Mesendoderm (in vitro differentiated cells): Measurements from ENCODE around the gene IRF4.

ENCODE experiments used
- DNase-seq: peaks from one replicate; pipeline ENCODE4 v3.0.0; 2013
- H2AK5ac ChIP-seq: 2 replicates; pipeline ENCODE4 v1.6.1; 2013; ENCODE audit warnings: low read length, inconsistent platforms
- H2BK120ac ChIP-seq: 2 replicates; pipeline ENCODE4 v1.6.1; 2013; ENCODE audit warnings: low read depth, mild to moderate bottlenecking, low read length, moderate library complexity, mixed read lengths
- H2BK15ac ChIP-seq: replicated peaks from 2 replicates; pipeline ENCODE4 v1.6.1; 2013; ENCODE audit warnings: low read depth, mild to moderate bottlenecking, moderate library complexity
- H2BK5ac ChIP-seq: 2 replicates; pipeline ENCODE4 v1.6.1; 2013; ENCODE audit warnings: low read length, inconsistent platforms
- H3K18ac ChIP-seq: 2 replicates; pipeline ENCODE4 v1.6.1; 2013; ENCODE audit warnings: mild to moderate bottlenecking, low read length, mixed read lengths
- H3K23ac ChIP-seq: one replicate; pipeline ENCODE4 v1.6.1; 2013; ENCODE audit warnings: low read length
- H3K27ac ChIP-seq: 2 replicates; pipeline ENCODE4 v1.5.1; 2013; ENCODE audit warnings: low read depth, mild to moderate bottlenecking, inconsistent platforms, low read length, moderate library complexity
- H3K27me3 ChIP-seq: 2 replicates; pipeline ENCODE4 v1.6.1; 2013; ENCODE audit warnings: low read length, control low read depth, mild to moderate bottlenecking, inconsistent platforms; ENCODE audit not compliant: insufficient read depth, poor library complexity
- H3K36me3 ChIP-seq: 2 replicates; pipeline ENCODE4 v1.6.1; 2013; ENCODE audit warnings: low read length, inconsistent platforms; ENCODE audit not compliant: control insufficient read depth, insufficient read depth
- H3K4ac ChIP-seq: one replicate; pipeline ENCODE4 v1.6.1; 2013; ENCODE audit warnings: low read depth, mild to moderate bottlenecking, low read length, moderate library complexity
- H3K4me1 ChIP-seq: 2 replicates; pipeline ENCODE4 v1.6.1; 2013; ENCODE audit warnings: low read depth, low read length, inconsistent platforms; ENCODE audit not compliant: control insufficient read depth
- H3K4me2 ChIP-seq: 2 replicates; pipeline ENCODE4 v1.6.1; 2013; ENCODE audit warnings: low read length
- H3K4me3 ChIP-seq: 2 replicates; pipeline ENCODE4 v1.5.1; 2013; ENCODE audit warnings: mild to moderate bottlenecking, low read length
- H3K56ac ChIP-seq: one replicate; pipeline ENCODE4 v1.6.1; 2013; ENCODE audit warnings: low read length
- H3K79me1 ChIP-seq: 2 replicates; pipeline ENCODE4 v1.6.1; 2013; ENCODE audit warnings: low read length, inconsistent platforms
- H3K79me2 ChIP-seq: 2 replicates; pipeline ENCODE4 v1.6.1; 2013; ENCODE audit warnings: mild to moderate bottlenecking, low read length; ENCODE audit not compliant: control insufficient read depth, insufficient read depth
- H3K9ac ChIP-seq: 2 replicates; pipeline ENCODE4 v1.6.1; 2013; ENCODE audit warnings: low read length, inconsistent platforms
- H4K5ac ChIP-seq: one replicate; pipeline ENCODE4 v1.6.1; 2013; ENCODE audit warnings: low read length
- H4K8ac ChIP-seq: one replicate; pipeline ENCODE4 v1.6.1; 2013; ENCODE audit warnings: low read depth, mild to moderate bottlenecking, control low read depth, low read length, moderate library complexity
- WGBS: extraction: QIAGEN DNeasy Blood & Tissue Kit; methylation state at CpG from one replicate; pipeline ENCODE4 v1.1.7; 2013; ENCODE audit warnings: low lambda C conversion rate, missing lambda C conversion rate; ENCODE audit not compliant: insufficient coverage; ENCODE audit errors: extremely low coverage; 5-methylcytosine and 5-hydroxymethylcytosine counted together

Gene IRF4

GRCh38 chr6:451336-451735 lies 59.8 kb downstream of the IRF4 start:
- Histone ChIP-seq H3K27ac (no peak overlapping the region), H3K18ac (no peak overlapping the region), H3K79me1 (no peaks in the 10 kb centered on the region), H3K4me3 (no peak overlapping the region), H3K4me1 (no peaks in the 10 kb centered on the region), H3K4ac (no peak overlapping the region), H2BK5ac (no peak overlapping the region), H2BK15ac (no peak overlapping the region), H3K23ac (no peak overlapping the region), H3K9ac (no peak overlapping the region), H4K8ac (no peak overlapping the region), H3K36me3 (no peaks in the 10 kb centered on the region), H2AK5ac (no peak overlapping the region), H4K5ac (no peak overlapping the region), H2BK120ac (no peak overlapping the region), H3K4me2 (no peak overlapping the region), H3K27me3 (no peaks in the 10 kb centered on the region), H3K56ac (no peak overlapping the region), H3K79me2 (no peaks in the 10 kb centered on the region)
- DNase-seq, result no peak
- no CpG with 5 or more reads among the region's 12 CpGs for WGBS

DNA sequence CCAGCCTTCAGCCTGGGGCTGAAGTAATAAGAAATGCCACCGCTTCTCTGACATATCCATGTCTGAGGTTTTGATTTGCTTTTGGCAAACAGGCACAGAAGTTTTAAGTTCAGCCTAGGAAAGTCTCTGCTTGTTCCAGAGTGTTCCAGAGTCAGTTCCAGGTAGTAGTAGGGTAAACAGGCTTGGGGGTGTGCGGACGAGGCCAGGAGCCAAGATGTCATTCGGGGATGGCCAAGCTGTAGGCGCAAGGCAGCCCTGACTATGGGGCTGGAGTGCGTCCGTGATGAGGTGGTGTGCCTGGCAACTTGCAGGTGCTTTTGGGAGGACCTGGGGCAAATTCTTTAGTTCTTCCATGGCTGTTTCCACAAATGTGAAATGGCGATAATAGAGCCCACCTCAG lies 60.3 kb downstream of the IRF4 start:
- Histone ChIP-seq H3K27ac (no peak overlapping the region), H3K9ac (no peak overlapping the region), H3K27me3 (no peaks in the 10 kb centered on the region), H3K18ac (no peak overlapping the region), H3K36me3 (no peaks in the 10 kb centered on the region), H3K79me1 (no peaks in the 10 kb centered on the region), H3K4me2 (no peak overlapping the region), H3K23ac (no peak overlapping the region), H3K79me2 (no peaks in the 10 kb centered on the region), H2BK5ac (no peak overlapping the region), H3K4me3 (no peak overlapping the region), H4K8ac (no peak overlapping the region), H4K5ac (no peak overlapping the region), H3K4me1 (no peaks in the 10 kb centered on the region), H3K4ac (no peak overlapping the region), H2BK120ac (no peak overlapping the region), H2AK5ac (no peak overlapping the region), H2BK15ac (no peak overlapping the region), H3K56ac (no peak overlapping the region)
- no peak for DNase-seq
- WGBS, result no CpG with 5 or more reads among the region's 8 CpGs

- Histone ChIP-seq H3K23ac (no peak overlapping the region), H2BK120ac (no peak overlapping the region), H3K4me3 (no peak overlapping the region), H3K27ac (no peak overlapping the region), H3K4me2 (no peak overlapping the region), H3K79me2 (no peaks in the 10 kb centered on the region), H3K4ac (no peak overlapping the region), H3K27me3 (no peaks in the 10 kb centered on the region), H2AK5ac (no peak overlapping the region), H2BK5ac (no peak overlapping the region), H3K79me1 (no peaks in the 10 kb centered on the region), H3K18ac (no peak overlapping the region), H3K36me3 (no peaks in the 10 kb centered on the region), H3K9ac (no peak overlapping the region), H3K56ac (no peak overlapping the region), H4K5ac (no peak overlapping the region), H4K8ac (no peak overlapping the region), H2BK15ac (no peak overlapping the region), H3K4me1 (no peaks in the 10 kb centered on the region)
- WGBS, result no CpG with 5 or more reads among the region's 9 CpGs
- DNase-seq, result no peak
Measured at GRCh38 chr6:452301-453067, 60.9 kb downstream of the IRF4 start.

DNA sequence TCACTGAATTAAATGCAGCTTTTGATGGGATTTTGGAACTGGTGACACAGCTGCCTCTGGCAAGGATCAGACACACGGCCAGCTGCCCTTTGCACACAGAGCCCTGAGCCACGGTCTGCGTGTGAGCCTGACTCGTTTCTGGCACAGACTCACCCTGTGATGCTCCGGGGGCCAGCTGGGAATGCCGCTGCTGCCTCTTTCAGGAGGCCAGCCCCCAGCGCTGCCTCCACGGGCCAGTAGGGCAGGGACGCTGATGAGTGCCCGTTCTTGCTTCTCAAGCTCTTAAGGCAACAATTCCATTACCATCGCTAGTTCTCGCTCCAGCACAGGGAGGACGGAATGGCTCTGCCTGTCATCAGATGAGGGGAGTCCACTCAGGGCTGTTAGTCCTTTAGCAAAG lies 61.6 kb downstream of the IRF4 start:
- H3K4me3 ChIP-seq, result no peak overlapping the region
- H3K56ac ChIP-seq, result peak overlapping the region; percentile 25
- no peak overlapping the region for H3K23ac ChIP-seq
- H3K18ac ChIP-seq, result no peak overlapping the region
- no peak overlapping the region for H4K5ac ChIP-seq
- DNase-seq, result no peak
- H2BK120ac ChIP-seq, result no peak overlapping the region
- H3K9ac ChIP-seq, result no peak overlapping the region
- no peaks in the 10 kb centered on the region for H3K27me3 ChIP-seq
- H2AK5ac ChIP-seq, result no peak overlapping the region
- no peak overlapping the region for H2BK5ac ChIP-seq
- no peaks in the 10 kb centered on the region for H3K79me1 ChIP-seq
- no peak overlapping the region for H3K27ac ChIP-seq
- no CpG with 5 or more reads among the region's 13 CpGs for WGBS
- no peaks in the 10 kb centered on the region for H3K4me1 ChIP-seq
- H3K4me2 ChIP-seq, result no peak overlapping the region
- no peak overlapping the region for H4K8ac ChIP-seq
- no peak overlapping the region for H3K4ac ChIP-seq
- no peak overlapping the region for H2BK15ac ChIP-seq
- no peaks in the 10 kb centered on the region for H3K36me3 ChIP-seq
- H3K79me2 ChIP-seq, result no peaks in the 10 kb centered on the region

- Histone ChIP-seq H2BK15ac (no peak overlapping the region), H3K4me2 (no peak overlapping the region), H3K4ac (no peak overlapping the region), H2BK120ac (no peak overlapping the region), H2BK5ac (no peak overlapping the region), H3K56ac (no peak overlapping the region), H2AK5ac (no peak overlapping the region), H3K23ac (no peak overlapping the region), H3K36me3 (no peaks in the 10 kb centered on the region), H3K27me3 (no peaks in the 10 kb centered on the region), H3K79me1 (no peaks in the 10 kb centered on the region), H3K4me3 (no peak overlapping the region), H3K79me2 (no peaks in the 10 kb centered on the region), H4K8ac (no peak overlapping the region), H3K18ac (no peak overlapping the region), H3K9ac (no peak overlapping the region), H4K5ac (no peak overlapping the region), H3K4me1 (no peaks in the 10 kb centered on the region), H3K27ac (no peak overlapping the region)
- DNase-seq, result no peak
- WGBS, result 100% methylated on average over 1 of the region's 5 CpGs
Measured at GRCh38 chr6:454148-454991, 62.8 kb downstream of the IRF4 start.
